ENCODE results near the gene CMIP. TPM values are rescaled to one million over a fixed set of nuclear protein-coding genes. Genes with fewer than 3 reads are reported as not detected.

CMIP gene
- polyA plus RNA-seq, 1 donor from 2014 or later, result 15.1 TPM

- H3K9me2 ChIP-seq (ENCODE audit: insufficient read depth, low read length), result no peaks in the 10 kb centered on the region
- H3K27ac ChIP-seq (ENCODE audit: low read length), result peak overlapping the region; percentile 71
- no peaks in the 10 kb centered on the region for H3K27me3 ChIP-seq (ENCODE audit: insufficient read depth, low read depth, low read length)
- peak overlapping the region; percentile 19 for H3K4me2 ChIP-seq (ENCODE audit: low read length)
- peak; percentile 57 for TF ChIP-seq REST (IDR thresholded peaks at IDR 0.05; ENCODE audit: borderline replicate concordance)
- TF ChIP-seq MXI1 (conservative IDR thresholded peaks at IDR 0.05; ENCODE audit: poor library complexity, severe bottlenecking), result peak; percentile 32
- TF ChIP-seq EP300 (conservative IDR thresholded peaks at IDR 0.05; ENCODE audit: poor library complexity, severe bottlenecking), result peak; percentile 85
- peak; percentile 59 for TF ChIP-seq POLR2AphosphoS5 (IDR thresholded peaks at IDR 0.05)
- no peak for TF ChIP-seq EZH2 (IDR thresholded peaks at IDR 0.05; ENCODE audit: borderline replicate concordance, insufficient read depth, low read length, poor library complexity, severe bottlenecking)
- peak; percentile 19 for TF ChIP-seq RAD21 (conservative IDR thresholded peaks at IDR 0.05)
- no peak for TF ChIP-seq CTCF (IDR thresholded peaks at IDR 0.05; ENCODE audit: poor library complexity, severe bottlenecking)
- H3K9ac ChIP-seq (ENCODE audit: low read length), result peak overlapping the region; percentile 36
- H3K36me3 ChIP-seq (ENCODE audit: insufficient read depth, low read length), result no peaks in the 10 kb centered on the region
- peaks cover 36% of the 10 kb centered on the region for H3K79me2 ChIP-seq (replicated peaks; ENCODE audit: insufficient read depth, low read length)
- no peaks in the 10 kb centered on the region for H4K20me1 ChIP-seq (ENCODE audit: insufficient read depth)
- H3F3A ChIP-seq (ENCODE audit: insufficient read depth, low read length, poor library complexity, severe bottlenecking), result no peaks in the 10 kb centered on the region
- peak overlapping the region; percentile 48 for H3K4me3 ChIP-seq (ENCODE audit: low read length)
- no peaks in the 10 kb centered on the region for H3K9me3 ChIP-seq (ENCODE audit: low read length)
- H2AFZ ChIP-seq (ENCODE audit: low read depth, low read length), result no peak overlapping the region
Measured at GRCh38 chr16:81645266-81645694, 200.7 kb downstream of the CMIP start.

GRCh38 chr16:81645925-81646324 is 201.3 kb downstream of the CMIP start:
- TF ChIP-seq RAD21 (conservative IDR thresholded peaks at IDR 0.05), result no peak
- TF ChIP-seq MXI1 (conservative IDR thresholded peaks at IDR 0.05; ENCODE audit: poor library complexity, severe bottlenecking), result no peak
- TF ChIP-seq EZH2 (IDR thresholded peaks at IDR 0.05; ENCODE audit: borderline replicate concordance, insufficient read depth, low read length, poor library complexity, severe bottlenecking), result no peak
- TF ChIP-seq SMC3 (conservative IDR thresholded peaks at IDR 0.05; ENCODE audit: poor library complexity), result no peak
- TF ChIP-seq TAF1 (IDR thresholded peaks at IDR 0.05; ENCODE audit: low read depth), result no peak
- TF ChIP-seq EP300 (conservative IDR thresholded peaks at IDR 0.05; ENCODE audit: poor library complexity, severe bottlenecking), result no peak
- TF ChIP-seq POLR2AphosphoS5 (IDR thresholded peaks at IDR 0.05), result no peak
- TF ChIP-seq REST (IDR thresholded peaks at IDR 0.05; ENCODE audit: borderline replicate concordance), result no peak
- TF ChIP-seq CTCF (IDR thresholded peaks at IDR 0.05; ENCODE audit: poor library complexity, severe bottlenecking), result no peak
- H4K20me1 ChIP-seq (ENCODE audit: insufficient read depth), result no peaks in the 10 kb centered on the region
- no peaks in the 10 kb centered on the region for H3K9me3 ChIP-seq (ENCODE audit: low read length)
- H3K9ac ChIP-seq (ENCODE audit: low read length), result peak overlapping the region; percentile 36
- H3K79me2 ChIP-seq (replicated peaks; ENCODE audit: insufficient read depth, low read length), result peaks cover 42% of the 10 kb centered on the region
- H3F3A ChIP-seq (ENCODE audit: insufficient read depth, low read length, poor library complexity, severe bottlenecking), result no peaks in the 10 kb centered on the region
- peak overlapping the region; percentile 48 for H3K4me3 ChIP-seq (ENCODE audit: low read length)
- H3K36me3 ChIP-seq (ENCODE audit: insufficient read depth, low read length), result no peaks in the 10 kb centered on the region
- peak overlapping the region; percentile 19 for H3K4me2 ChIP-seq (ENCODE audit: low read length)
- no peaks in the 10 kb centered on the region for H3K27me3 ChIP-seq (ENCODE audit: insufficient read depth, low read depth, low read length)
- H2AFZ ChIP-seq (ENCODE audit: low read depth, low read length), result no peak overlapping the region
- peak overlapping the region; percentile 71 for H3K27ac ChIP-seq (ENCODE audit: low read length)
- H3K9me2 ChIP-seq (ENCODE audit: insufficient read depth, low read length), result no peaks in the 10 kb centered on the region
